Measurements from ENCODE around the gene ANKRD23.

DNA sequence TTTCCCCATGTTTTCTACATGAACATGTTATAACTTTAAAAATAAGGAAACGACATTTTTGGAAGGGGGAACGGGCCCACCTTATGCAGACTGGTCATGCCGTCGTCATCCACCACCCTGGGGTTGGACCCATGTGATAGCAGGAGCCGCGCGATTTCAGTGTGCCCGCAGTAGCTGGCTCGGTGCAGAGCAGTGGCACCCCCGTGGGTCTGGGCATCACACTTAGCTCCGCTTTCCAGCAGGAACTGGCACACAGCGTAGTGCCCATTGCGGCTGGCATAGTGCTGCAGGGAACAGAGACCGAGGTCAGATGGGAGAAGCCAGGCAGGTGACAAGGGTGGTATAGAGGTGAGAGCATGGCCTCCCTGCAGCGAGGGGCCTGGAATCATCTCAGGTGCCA, 9.5 kb upstream of the ANKRD23 start:
- TF ChIP-seq, protein P1, sequence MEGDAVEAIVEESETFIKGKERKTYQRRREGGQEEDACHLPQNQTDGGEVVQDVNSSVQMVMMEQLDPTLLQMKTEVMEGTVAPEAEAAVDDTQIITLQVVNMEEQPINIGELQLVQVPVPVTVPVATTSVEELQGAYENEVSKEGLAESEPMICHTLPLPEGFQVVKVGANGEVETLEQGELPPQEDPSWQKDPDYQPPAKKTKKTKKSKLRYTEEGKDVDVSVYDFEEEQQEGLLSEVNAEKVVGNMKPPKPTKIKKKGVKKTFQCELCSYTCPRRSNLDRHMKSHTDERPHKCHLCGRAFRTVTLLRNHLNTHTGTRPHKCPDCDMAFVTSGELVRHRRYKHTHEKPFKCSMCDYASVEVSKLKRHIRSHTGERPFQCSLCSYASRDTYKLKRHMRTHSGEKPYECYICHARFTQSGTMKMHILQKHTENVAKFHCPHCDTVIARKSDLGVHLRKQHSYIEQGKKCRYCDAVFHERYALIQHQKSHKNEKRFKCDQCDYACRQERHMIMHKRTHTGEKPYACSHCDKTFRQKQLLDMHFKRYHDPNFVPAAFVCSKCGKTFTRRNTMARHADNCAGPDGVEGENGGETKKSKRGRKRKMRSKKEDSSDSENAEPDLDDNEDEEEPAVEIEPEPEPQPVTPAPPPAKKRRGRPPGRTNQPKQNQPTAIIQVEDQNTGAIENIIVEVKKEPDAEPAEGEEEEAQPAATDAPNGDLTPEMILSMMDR (conservative IDR thresholded peaks at IDR 0.05; ENCODE audit: low read depth, low read length), result no peak
- TF ChIP-seq POLR2A (IDR thresholded peaks at IDR 0.05; ENCODE audit: low read depth, low read length) (no peak), MXI1 (IDR thresholded peaks at IDR 0.05; ENCODE audit: borderline replicate concordance, low read depth, low read length) (no peak), FOS (IDR thresholded peaks at IDR 0.05; ENCODE audit: low read depth, low read length) (no peak), RAD21 (IDR thresholded peaks at IDR 0.05; ENCODE audit: low read length) (no peak), SMC3 (IDR thresholded peaks at IDR 0.05; ENCODE audit: low read depth, low read length) (no peak), CHD1 (IDR thresholded peaks at IDR 0.05; ENCODE audit: low read depth, low read length) (no peak), MAFK (IDR thresholded peaks at IDR 0.05; ENCODE audit: low read depth, low read length) (no peak), CEBPB (IDR thresholded peaks at IDR 0.05; ENCODE audit: low read depth, low read length) (no peak), RFX5 (IDR thresholded peaks at IDR 0.05; ENCODE audit: low read depth, low read length) (no peak), ELK1 (IDR thresholded peaks at IDR 0.05; ENCODE audit: borderline replicate concordance, low read depth, low read length) (no peak), BHLHE40 (IDR thresholded peaks at IDR 0.05; ENCODE audit: low read depth, low read length) (no peak), RCOR1 (IDR thresholded peaks at IDR 0.05; ENCODE audit: insufficient replicate concordance, low read length) (no peak)
- TF ChIP-seq, protein P2, sequence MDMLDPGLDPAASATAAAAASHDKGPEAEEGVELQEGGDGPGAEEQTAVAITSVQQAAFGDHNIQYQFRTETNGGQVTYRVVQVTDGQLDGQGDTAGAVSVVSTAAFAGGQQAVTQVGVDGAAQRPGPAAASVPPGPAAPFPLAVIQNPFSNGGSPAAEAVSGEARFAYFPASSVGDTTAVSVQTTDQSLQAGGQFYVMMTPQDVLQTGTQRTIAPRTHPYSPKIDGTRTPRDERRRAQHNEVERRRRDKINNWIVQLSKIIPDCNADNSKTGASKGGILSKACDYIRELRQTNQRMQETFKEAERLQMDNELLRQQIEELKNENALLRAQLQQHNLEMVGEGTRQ (IDR thresholded peaks at IDR 0.05; ENCODE audit: low read depth, low read length), result no peak

All from IMR-90 (cell line).